Activated CD4-positive, alpha-beta T cell treated with anti-CD3 and anti-CD28 coated beads for 48 hours (primary cell): Measurements from ENCODE around the gene VGLL4.
"Not testable (repeated sequence)": the region's sequence is repeated elsewhere in the genome, so short reads cannot be mapped to it uniquely, and the experiment has no call there.

Experiments used
- DNase-seq: peaks from one replicate; pipeline ENCODE4 v3.0.0-alpha.2; 2020

VGLL4 gene

GRCh38 chr3:11546657-11547302 is 96.9 kb downstream of the VGLL4 start:
- DNase-seq = no peak

- no peak for DNase-seq
Measured at GRCh38 chr3:11545186-11545851, 98.4 kb downstream of the VGLL4 start.

GRCh38 chr3:11544412-11545181 is 99.1 kb downstream of the VGLL4 start:
- DNase-seq = no peak

- no peak for DNase-seq
Measured at GRCh38 chr3:11543948-11544387, 99.7 kb downstream of the VGLL4 start.

- DNase-seq = no peak
Measured at GRCh38 chr3:11543141-11543947, 100.4 kb downstream of the VGLL4 start.

DNA sequence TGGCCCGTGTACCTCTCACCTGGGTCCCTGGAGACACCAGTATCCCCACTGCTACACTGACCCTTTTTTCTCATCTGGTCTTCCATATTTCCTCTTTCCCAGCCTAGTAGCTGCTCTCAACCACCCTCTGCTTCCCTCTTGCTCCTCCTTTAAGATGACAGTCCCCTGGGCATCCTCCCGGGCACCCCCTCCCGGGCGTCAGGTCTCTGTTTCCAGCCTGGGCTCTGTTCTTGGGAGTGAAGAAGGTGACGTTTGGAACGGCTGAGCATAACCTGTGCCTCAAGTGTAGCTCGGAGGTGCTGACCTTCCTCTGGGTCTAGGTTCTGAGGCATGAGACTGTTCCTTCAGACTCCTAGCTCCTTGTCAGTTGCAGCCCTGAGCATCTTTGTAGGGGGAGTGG is 101.2 kb downstream of the VGLL4 start:
- DNase-seq = no peak

DNA sequence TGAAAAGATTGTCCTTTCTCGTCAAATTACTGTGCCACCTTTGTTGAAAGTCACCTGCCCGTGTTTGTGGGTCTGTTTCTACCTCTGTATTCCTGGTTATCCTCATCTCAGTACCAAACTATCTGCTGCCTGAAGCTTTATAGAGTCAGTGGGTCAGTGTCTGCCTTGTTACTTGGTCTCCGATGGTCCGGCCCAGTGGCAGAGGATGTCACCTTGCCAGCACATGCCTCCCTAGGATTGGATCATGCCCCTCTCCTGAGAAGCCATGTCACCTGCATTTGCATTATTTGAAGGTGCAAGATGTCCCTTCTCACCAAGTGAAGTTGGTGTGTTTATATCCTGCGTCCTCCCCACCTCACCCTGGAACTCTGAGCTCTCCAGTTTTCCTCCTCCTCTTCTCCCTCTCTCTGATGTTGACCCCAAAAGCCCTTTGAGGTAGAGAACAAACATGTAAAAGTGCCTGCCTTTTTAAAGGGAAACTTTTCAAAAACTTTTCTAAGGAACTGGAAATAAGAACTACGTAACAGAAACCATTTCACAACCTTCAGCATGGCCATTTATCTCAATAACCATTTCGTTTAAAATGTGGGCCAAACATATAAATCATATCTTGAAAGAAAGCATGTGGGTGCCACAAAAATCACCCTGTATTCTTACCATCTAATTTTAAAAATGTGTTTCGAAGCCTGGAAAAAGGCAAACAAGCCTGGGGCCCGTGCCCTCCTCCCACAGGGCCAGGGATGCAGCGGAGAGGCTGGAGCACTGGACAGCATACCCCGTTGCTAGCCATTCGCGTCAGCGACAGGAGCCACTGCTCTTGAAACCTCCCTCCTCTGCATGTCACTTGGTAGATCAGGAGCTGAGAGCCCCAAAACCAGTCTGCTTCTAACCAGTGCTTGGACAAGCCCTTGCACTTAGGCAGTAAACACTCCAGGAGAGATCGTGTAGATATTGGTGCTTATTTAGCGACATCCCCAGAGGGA is 102.1 kb downstream of the VGLL4 start:
- no peak for DNase-seq

DNA sequence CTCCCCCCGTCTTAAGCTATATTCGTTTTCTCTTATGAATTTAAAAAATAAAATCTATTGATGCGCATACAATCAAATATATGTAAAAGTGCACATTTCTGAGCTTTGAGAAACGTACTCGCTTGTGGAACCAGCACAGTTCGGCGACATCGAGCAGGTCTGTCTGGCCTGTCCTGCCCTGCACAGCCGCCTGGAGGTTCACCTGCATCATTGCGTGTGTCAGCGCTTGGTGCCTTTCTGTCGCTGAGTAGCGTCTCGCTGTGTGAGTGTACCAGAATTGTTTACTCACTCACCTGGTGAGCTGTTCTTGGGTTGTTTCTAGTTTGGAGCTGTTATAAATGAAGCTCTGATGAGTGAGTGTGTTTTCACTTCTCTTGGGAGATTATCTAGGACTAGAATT is 104.0 kb downstream of the VGLL4 start:
- no peak for DNase-seq

DNA sequence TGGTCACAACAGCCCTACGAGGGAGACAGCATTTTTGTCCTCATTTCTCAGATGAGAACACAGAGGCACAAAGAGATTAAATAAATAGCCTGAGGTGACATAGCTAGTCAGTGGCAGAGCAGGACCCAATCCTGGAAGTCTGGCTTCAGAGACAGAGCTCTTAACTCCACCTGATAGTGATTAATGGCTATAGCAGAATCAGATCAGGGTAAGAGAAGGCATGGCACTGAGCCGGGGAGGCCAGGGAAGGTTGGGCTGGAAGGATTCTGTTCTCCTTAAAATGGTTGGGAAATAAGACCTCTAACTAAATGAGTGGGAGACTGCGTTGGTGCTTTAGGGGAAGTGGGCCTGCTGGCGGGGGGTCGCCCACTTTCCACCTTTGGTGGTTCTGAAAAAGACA is 104.5 kb downstream of the VGLL4 start:
- DNase-seq = no peak

DNA sequence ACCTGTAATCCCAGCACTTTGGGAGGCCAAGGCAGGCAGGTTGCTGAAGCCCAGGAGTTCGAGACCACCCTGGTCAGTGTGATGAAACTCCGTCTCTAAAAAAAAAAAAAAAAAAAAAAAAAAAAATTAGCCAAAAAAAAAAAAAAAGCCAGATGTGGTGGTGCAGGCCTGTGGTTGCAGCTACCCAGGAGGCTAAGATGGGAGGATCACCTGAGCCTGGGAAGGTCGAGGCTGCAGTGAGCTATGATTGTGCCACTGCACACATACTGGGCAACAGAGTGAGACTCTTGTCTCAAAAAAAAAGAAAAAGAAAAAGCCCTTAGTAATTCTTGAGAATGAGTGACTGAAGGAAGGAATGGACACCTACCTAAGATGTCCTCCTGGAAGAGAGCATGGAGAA is 105.1 kb downstream of the VGLL4 start:
- no peak for DNase-seq

DNA sequence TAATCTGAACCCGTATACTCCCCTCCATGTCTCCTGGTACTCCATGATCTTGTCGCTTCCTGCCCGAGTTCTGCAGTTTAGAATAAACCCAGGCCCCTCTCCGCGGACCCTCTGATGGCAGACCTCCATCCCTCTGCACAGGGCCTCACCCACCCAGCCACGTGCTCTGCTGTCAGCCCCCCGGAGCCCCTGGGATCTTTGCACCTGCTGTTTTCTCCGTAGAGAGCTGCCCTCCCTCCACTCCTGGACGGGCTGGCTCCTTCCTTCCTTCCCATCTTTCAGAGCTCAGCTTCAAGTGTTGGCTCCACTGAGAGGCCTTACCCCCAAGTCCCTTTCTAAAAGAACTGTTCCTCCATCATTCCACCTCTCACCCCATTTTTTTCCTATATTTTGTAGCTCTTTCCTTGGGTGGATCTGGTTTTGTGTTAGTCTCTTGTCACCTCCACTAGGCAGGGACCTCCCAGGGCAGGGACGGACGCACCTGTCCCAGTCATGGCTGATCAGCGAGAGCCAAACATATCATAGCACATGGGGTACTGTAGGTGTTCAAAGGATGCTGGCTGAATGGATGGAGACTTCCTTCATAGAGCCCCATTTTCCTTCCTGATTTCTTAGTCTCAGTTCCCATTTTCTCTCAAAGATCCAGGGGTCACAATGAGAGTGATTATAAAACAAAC is 106.6 kb downstream of the VGLL4 start:
- no peak for DNase-seq

GRCh38 chr3:11536132-11536935 is 107.4 kb downstream of the VGLL4 start:
- no peak for DNase-seq

GRCh38 chr3:11535243-11535960 is 108.3 kb downstream of the VGLL4 start:
- no peak for DNase-seq

GRCh38 chr3:11534793-11535101 is 109.0 kb downstream of the VGLL4 start:
- no peak for DNase-seq

DNA sequence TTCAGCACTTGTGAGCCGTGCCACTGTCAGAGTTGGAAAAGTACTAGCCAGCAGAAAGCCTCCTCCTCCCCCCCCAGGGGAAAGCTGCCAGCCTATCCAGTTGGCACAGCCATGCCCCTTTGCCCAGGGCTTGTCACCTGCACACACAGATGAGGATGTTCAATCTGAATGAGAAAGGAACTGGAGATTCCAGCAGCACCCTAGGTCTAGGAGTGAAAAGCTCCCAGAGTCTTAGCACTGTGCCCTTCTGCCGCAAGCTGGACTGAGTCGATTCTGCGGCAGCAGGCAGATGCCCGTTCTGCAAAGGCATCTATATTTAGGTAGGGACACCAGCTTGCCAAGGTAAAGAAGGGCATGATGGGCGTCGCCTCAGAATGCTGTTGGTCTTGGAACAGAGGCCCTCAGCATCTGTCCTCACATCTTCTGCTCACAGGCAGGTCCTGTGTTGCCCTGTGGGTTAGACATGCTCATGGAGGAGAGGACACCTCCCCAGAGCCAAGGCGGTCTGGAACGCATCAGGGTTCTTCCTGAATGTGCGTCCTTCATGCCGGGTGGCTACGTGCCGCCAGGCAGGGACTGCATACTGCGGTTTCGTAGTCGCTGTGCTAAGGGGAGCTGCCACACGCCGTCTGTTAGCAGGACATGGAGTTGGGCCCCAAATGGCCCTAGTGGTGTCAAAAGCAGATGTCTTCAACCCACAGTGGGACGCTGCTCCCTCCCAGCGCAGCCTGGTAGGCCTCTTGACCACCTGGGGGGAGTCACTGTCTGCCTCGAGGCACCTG is 109.5 kb downstream of the VGLL4 start:
- no peak for DNase-seq

DNA sequence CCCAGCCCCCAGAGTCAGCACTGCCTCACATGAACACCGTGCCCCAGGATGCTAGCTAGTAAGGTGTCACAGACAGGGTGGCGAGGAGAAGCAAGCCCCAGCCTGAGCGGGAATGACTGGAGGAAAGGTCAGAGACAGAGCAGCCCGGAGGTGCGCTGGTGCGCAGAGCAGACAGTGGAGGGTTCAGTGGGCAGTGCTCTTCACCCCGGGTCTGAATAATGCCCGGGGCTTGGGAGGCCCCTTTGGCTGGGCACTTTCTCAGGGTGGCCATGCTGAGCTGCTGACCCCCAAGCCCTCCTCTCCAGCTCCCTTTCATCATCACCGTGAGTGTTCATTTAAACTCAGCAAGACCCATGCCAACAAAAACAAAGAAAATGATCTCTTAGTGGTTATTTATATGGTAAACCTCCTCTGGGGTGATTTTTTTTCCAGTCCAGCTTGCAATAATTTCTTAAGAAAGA is 110.8 kb downstream of the VGLL4 start:
- DNase-seq = no peak

GRCh38 chr3:11530153-11530721 is 113.5 kb downstream of the VGLL4 start:
- no peak for DNase-seq

- DNase-seq = no peak
Measured at GRCh38 chr3:11529281-11529680, 114.4 kb downstream of the VGLL4 start.

DNA sequence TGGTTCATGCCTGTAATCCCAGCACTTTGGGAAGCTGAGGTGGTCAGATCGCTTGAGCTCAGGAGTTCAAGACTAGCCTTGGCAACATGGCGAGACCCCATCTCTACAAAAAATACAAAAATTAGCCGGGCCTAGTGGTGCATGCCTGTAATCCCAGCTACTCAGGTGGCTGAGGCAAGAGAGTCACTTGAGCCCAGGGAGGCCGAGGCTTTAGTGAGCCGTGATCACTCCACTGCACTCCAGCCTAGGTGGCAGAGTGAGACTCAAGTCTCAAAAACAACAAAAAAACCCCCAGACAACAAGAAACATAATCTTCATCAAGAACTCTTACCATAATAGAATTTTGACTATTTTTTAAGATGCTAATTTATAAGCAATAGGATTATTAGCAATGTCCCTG is 117.6 kb downstream of the VGLL4 start:
- not testable (repeated sequence) for DNase-seq
